COLO668 (cell line): Measurements from ENCODE around the gene SLC45A2.
"Not testable (repeated sequence)": the region's sequence is repeated elsewhere in the genome, so short reads cannot be mapped to it uniquely, and the experiment has no call there.

Experiments
- DNase-seq: peaks from one replicate; lab custom pipeline; 2025; ENCODE audit not compliant: unreplicated experiment; lab: John Stamatoyannopoulos, UW

Gene SLC45A2

DNA sequence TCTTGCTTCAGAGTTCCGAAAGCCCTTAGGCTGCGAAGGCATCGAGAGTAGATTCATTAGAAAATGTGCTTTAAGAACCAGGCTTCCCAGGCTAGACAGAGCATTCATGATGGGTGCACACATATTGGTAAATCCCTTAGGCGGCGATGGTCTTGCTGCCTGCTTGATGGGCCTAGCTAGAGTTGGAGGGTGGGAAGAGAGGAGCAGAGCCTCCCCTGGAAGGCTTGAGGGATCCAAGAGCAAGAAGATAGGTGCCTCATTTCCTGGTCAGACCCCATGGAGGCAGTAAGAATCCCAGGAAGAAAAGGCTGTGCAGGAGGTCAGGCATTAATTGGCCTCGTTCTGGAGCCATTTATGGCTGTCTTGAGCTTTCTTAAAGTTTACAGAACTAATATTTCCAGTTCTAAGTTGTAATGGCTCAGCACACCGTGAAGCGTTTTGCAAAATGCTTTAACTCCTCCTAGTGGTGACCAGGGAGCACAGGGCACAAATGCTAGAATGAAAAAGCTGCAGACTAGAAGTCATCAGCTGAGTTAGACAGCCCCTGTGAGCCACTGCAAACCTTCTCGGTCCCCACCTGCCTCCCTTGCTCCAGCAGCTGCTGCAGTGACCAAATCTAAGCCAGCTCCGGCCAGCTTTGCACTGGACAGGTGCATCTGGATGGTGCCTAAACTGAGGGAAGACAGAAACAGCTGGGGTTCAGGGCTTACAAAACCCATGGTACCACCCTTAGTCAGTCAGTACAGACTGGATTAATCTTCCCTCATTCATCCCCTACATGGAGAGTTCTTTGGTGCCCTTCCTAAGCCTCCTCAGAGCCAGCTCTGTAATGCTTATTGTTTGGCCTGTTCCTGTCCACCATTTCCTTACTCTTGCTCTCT, 14.7 kb downstream of the SLC45A2 start:
- DNase-seq, result no peak

DNA sequence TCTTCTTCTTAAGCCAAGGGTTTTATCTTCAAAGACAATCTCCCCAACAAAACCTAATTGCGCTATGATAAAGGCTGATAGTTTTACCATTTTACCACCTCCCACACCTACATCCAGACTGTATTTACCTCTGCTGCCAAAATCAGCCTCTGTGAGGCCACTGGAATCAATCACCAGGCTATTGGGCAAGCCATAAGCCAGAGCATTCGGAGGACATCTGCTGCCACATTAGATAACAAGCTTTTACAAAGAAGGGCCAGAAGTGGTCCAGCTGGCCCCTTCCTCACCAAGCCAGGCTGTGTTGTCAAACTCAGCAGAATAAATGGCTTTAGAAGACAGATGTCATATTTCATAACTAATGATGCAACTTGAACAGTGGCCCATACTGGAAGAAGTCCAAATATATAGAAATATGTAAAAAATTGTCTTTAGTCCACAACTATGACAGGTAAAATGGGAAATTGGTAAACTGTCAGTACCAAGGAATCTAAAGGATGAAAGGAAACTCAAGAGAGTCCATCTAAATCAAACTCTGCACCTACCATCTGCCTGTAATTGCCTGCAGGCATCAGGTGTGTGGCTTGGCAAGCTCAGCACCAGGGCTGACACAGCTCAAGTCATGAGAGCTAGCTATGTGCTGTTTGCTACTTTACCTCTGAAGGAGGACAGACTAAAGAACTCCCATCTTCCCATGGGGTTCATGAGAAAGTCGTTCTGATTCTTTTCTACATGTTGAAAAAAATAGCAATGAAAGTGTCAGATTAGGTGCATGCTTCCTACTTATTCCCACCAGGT, 16.1 kb downstream of the SLC45A2 start:
- DNase-seq, result no peak

DNA sequence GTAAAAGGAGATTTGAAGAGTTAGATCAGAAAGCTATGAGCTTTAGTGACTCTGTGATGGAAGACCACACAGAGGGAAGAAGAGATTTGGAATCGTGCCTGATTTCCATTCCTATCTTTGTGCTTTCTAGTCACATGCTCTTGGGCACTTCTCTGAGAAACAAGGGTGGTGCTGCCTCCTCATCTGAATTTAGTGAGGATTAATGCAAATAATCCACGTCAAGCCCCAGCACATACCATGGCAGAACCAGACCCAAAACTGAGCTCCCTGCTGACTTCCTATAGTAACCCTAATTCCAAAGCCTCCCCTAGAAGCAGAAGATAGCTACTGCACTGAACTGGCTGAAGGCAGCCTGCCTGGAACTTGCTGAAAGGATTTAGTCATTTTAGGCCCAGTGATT, 17.7 kb downstream of the SLC45A2 start:
- no peak for DNase-seq

DNA sequence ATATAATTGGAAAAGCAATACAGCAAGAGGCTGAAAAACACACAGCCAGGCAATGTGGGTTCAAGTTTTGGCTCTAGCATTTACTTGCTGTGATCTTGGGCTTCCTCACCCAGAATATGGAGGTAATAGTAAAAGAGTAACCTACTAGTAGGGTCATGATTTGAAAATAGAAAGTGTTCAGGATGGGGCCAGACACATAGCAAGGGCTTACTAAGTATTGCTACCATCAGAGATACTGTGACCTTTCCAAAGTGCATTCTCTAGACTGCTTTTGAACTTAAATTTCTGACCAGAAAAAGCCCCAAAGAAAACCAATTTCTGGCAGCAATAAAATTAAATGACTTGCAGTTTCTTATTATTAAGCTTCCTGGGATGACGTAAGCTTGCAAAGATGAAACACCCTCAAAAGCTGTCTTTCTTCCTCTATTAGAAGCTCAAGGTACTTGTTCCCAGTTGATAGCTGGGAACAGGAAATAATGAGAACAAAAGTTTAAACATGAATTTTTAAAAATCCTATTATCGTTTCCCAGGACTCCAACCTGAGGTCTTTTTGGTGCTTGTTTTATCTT, 20.3 kb downstream of the SLC45A2 start:
- DNase-seq, result no peak

DNA sequence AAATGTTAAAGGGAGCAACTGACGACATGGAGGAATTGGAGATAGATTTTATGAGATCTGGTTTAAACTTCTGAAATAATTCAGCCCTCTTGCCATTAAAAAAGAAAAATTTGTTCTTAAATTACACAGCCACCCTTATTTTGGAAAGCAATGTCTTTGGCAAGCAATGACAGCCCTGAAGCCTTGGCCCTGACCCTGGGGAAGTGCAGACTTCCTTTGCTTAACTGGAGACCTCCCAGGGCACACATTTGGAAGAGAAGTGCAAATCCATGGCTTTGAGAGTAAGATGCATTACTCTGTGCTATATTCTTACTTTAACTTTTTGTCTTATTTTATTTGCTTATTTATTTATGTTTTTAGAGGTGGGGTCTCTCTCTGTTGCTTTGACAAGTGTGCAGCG, 26.3 kb downstream of the SLC45A2 start:
- DNase-seq, result no peak

DNA sequence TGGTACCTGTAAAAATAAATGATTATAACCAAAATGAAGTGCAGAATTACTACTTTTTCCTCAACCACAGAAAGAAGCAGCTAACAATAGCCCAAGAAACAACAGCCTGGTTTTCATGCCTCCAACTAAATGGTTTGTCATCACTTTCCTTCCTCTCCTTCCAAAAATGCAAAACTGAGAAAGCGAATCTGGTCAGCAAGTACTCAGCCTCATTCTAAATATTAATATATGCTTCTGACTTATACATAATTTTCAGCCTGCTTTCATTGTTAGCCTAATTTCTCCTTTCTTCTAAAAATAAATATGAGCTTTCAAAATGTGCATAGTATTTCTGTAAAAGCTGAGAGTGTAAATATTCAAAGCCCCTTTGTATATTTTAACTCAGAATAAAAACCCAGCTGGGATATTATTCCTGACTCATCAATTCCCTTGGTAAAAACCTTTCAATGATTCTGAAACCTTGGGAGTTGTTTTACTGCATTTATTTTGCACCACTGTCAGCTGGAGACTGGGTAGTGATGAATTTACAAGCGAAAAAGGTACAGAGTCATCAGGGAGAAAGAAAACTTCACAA, 26.8 kb downstream of the SLC45A2 start:
- no peak for DNase-seq

DNA sequence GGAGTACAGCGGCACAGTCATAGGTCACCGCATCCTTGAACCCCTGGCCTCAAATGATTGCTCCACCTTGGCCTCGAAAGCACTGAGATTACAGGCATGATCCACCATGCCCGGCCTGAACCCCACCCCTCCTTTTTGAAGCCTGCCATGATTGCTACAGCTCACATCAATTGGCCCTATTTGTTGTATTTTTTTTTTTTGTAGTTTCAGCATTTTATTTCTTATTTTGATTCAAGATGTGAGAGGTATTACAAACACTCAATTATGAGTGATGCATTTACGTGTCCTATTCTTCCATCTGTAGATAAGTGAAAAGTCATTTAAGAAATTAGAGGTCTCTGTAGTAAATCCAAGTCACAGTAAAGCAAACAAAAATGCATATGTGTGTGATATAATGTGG, 32.3 kb downstream of the SLC45A2 start:
- DNase-seq, result not testable (repeated sequence)

DNA sequence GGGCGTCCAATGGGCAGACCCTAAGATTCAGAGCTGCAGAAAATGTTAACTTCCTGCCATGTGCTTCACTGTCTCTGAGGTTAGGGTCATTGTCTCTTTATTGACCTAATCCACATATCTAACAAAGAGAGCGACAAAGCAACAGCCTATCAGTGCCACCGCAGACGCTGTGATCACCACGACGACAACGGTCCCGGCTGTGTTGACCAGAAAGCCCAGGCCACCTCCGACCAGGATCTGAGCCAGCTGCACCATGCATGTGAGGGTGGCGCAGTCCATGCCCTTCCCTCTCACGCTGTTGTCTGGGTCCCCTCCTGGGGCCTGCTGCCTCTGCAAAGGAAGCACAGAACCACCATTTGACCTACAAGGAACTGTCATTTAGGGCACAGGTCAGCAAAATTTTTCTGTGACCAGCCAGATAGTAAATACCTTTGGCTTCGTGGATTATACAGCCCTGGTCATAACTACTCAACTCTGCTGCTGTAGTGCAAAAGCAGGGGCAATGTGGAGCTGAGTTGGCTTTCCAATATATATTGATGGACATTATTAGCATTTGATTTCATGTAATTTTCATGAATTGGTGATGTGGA, 39.9 kb downstream of the SLC45A2 start:
- DNase-seq, result peak; percentile 28

DNA sequence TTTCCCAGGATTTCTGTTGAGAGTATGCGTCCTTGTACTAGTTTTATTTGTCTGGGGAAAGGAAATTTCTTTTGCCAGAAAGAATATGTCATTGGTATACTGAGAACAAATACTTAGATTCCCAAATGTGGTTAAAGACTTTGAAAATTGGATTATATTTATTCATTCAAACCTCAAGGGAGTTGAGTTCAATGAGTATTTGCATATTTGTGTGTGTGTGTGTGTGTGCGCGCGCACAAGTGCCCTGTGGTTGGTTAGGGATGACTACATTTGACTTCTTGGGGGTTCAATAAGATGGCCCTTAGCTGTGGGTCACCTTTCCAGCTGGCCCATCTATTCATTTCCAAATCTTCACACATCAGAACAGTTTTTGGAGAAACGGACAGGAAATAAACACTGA, 43.4 kb downstream of the SLC45A2 start:
- peak; percentile 48 for DNase-seq

DNA sequence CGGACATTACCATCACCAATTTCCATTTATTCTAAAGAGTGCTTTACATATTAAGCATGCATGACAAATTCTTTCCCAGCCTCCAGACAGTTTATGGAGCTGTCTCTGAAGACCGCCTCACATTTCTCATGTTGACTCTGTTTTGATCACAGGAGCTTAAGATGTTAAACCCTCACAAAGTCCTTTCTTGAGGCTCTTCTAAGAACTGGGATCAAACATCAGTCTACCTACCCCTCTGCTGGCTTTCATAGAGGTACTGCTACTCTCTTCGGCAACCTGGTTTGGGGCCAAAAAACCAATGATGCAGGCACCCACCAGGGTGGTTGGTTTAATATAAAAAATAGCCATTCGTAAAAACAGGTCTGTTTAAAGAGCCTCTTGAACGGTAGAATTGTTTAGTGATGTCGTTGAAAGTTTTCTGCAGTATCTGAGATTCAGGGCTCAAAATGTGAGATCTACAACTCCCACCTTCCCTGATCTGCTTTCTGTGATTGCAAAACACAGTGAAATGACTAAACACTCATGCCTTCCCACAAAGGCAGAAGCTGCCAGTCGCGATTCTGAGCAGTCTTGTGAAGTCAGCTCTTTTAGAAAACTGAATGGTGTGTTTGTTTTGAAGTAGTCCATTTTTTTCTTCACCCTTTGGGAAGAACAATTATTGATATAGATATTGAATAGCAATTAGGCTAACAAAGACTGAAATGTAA, 44.8 kb downstream of the SLC45A2 start:
- DNase-seq, result no peak

DNA sequence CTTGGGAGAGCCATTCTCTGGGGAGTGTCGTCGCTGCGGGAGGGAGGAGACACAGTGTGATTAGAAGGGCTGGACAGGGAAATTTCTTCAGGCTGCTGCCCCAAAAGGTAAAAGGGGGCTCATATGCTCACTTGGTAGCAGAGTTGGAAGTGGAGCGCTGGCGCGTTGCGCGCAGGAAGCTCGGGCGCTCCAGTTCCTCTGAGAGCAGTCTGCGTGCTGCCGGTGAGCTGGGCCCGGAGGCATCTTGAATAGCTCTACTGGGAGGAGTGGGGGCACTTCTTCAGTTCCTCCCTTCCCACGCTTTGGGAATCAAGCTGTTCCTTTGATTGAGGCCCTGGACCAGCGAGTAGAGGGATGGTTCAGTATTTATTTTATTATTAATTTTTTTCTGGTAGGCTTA, 45.6 kb downstream of the SLC45A2 start:
- no peak for DNase-seq

DNA sequence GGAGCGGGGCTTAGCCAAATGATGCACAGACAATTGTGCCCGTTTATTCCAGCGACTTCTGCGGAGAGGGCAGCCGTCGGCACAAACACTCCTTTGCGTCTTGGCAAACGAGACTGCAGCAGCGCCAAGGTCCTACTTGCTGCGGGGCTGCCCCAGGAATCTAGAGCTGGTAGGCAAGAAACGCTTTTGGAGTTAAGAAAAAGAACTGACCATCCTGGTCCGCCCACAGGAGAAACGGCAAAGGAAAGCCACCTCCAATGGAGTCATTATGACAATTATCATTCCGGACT, 46.0 kb downstream of the SLC45A2 start:
- DNase-seq, result no peak

DNA sequence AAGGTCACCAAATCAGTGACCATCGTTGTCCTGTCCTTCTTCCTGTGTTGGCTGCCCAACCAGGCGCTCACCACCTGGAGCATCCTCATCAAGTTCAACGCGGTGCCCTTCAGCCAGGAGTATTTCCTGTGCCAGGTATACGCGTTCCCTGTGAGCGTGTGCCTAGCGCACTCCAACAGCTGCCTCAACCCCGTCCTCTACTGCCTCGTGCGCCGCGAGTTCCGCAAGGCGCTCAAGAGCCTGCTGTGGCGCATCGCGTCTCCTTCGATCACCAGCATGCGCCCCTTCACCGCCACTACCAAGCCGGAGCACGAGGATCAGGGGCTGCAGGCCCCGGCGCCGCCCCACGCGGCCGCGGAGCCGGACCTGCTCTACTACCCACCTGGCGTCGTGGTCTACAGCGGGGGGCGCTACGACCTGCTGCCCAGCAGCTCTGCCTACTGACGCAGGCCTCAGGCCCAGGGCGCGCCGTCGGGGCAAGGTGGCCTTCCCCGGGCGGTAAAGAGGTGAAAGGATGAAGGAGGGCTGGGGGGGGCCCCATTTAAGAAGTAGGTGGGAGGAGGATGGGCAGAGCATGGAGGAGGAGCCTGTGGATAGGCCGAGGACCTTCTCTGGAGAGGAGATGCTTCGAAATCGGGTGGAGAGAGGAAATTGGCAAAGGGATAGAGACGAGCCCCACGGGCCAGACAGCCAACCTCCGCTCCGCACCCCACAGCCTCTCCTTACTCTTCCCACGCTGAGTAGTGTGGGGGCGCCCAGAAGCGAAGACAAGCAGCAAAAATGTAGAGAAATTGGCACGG, 46.6 kb downstream of the SLC45A2 start:
- no peak for DNase-seq

DNA sequence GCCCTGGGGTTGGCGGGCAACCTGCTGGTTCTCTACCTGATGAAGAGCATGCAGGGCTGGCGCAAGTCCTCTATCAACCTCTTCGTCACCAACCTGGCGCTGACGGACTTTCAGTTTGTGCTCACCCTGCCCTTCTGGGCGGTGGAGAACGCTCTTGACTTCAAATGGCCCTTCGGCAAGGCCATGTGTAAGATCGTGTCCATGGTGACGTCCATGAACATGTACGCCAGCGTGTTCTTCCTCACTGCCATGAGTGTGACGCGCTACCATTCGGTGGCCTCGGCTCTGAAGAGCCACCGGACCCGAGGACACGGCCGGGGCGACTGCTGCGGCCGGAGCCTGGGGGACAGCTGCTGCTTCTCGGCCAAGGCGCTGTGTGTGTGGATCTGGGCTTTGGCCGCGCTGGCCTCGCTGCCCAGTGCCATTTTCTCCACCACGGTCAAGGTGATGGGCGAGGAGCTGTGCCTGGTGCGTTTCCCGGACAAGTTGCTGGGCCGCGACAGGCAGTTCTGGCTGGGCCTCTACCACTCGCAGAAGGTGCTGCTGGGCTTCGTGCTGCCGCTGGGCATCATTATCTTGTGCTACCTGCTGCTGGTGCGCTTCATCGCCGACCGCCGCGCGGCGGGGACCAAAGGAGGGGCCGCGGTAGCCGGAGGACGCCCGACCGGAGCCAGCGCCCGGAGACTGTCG, 47.3 kb downstream of the SLC45A2 start:
- DNase-seq, result no peak

DNA sequence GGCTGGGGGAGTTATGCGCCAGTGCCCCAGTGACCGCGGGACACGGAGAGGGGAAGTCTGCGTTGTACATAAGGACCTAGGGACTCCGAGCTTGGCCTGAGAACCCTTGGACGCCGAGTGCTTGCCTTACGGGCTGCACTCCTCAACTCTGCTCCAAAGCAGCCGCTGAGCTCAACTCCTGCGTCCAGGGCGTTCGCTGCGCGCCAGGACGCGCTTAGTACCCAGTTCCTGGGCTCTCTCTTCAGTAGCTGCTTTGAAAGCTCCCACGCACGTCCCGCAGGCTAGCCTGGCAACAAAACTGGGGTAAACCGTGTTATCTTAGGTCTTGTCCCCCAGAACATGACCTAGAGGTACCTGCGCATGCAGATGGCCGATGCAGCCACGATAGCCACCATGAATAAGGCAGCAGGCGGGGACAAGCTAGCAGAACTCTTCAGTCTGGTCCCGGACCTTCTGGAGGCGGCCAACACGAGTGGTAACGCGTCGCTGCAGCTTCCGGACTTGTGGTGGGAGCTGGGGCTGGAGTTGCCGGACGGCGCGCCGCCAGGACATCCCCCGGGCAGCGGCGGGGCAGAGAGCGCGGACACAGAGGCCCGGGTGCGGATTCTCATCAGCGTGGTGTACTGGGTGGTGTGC, 48.0 kb downstream of the SLC45A2 start, which contains the start of gene RXFP3:
RXFP3 (plus strand) TSS at position 6 of the 636 bp plus-strand sequence; CDS start at position 361, 355 bp downstream.
- peak; percentile 58 for DNase-seq

DNA sequence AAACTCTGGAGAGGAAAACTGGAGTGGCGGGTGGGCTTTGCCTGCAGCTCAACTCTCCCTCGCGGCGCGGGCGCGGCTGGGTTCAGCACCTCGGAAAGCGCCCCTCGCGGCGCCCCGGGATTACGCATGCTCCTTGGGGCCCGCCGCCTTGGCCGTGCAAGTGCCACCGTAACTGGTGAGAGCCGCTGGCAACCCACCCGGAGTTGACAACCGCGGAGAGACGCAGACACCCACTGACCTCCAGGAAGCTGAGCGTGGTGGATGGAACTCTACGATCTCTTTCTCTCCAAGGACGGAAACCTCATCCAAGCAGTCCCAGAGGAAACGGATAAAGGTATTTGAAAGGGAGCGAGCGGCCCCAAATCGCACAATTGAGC, 48.5 kb downstream of the SLC45A2 start:
- DNase-seq, result peak; percentile 86

DNA sequence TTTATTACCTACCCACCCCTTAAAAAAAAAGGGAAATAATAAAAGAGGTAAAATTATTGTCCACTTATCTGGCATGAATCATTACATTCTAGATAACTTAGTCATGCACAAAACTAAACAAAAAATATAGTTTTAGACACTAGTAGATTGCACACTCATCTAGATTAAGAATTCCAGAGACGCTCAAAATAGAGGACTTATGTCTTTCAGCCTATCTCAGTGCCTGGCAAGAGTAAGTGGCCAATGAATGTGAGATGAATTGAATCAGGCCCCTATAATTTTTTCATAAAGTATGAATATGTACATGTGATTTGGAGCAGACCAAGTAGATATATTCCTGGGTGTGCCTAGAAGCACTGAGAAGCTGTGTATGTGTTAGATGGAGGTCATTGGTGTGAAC, 50.3 kb downstream of the SLC45A2 start:
- DNase-seq, result no peak

DNA sequence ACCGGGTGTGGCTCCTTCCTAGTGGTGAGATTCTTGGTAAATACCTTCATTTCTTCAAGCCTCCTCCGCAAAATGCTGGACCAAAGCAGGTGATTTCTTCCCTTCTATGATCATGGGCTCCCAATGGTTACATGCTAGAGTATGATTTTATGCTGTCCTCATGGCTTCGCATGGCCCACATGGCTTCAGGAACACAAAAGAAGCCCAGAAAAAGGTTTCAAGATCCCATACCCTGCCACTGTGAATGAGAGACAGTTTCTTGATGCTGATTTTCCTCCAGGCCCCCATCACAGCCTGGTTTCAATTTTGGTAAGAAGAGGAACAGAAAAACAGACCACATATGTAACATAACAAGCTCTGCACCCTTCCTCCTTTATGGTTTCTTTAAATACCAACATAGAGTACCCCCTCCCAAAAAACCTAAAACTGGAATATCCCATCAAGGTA, 50.7 kb downstream of the SLC45A2 start:
- no peak for DNase-seq

DNA sequence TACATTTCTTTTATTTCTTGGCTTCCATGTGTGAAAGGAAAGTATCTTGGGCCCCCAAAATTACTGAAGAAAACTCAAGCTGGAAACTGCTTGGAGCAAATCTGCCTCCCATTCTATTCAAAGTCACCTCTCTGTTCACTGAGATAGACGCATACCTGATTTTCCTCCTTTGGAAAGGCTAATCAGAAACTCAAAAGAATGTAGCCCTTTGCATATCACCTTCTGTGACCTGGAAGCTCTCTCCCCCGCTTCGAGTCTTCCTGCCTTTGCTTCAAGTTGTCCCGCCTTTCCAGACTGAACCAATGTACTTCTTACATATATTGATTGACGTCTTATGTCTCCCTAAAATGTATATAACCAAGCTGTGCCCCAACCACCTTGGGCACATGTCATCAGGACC, 53.4 kb downstream of the SLC45A2 start:
- DNase-seq, result no peak
